HEK293 (cell line): ENCODE data around the gene ZNF354B.

Experiments
- CTCF ChIA-PET: fragments of 350-600 bp; formaldehyde crosslinking; extraction: SDS; loops from one replicate; lab custom pipeline; 2021; ENCODE audit warnings: antibody characterized with exemption; lab: Yijun Ruan, JAX
- POLR2A ChIA-PET: fragments of 300-600 bp; formaldehyde crosslinking; extraction: SDS; loops from one replicate; lab custom pipeline; 2020; ENCODE audit warnings: antibody characterized with exemption, inconsistent platforms; lab: Yijun Ruan, JAX
- H3K27ac ChIP-seq: fragments of 200-500 bp; sonication (Bioruptor generic); 2 replicates; pipeline ENCODE4 v1.5.1; 2014; ENCODE audit warnings: low read depth, low read length, control low read depth, inconsistent platforms; ENCODE audit errors: extremely low read depth
- H3K36me3 ChIP-seq, 2 experiments: fragments of 200-500 bp in 1 of 2; sonication (Bioruptor generic) in 1 of 2; 1 replicate in 1 of 2; 2 replicates in 1 of 2; pipeline ENCODE4 v1.5.1; 2014 to 2017; ENCODE audit warnings: inconsistent platforms in 2 of 2, low read length in 2 of 2; ENCODE audit not compliant: control insufficient read depth in 2 of 2, insufficient read depth in 1 of 2
- H3K4me1 ChIP-seq: fragments of 200-500 bp; sonication (Bioruptor generic); 2 replicates; pipeline ENCODE4 v1.5.1; 2014; ENCODE audit warnings: mild to moderate bottlenecking, low read length, inconsistent platforms; ENCODE audit not compliant: control insufficient read depth, insufficient read depth
- H3K4me3 ChIP-seq: 2 replicates; pipeline ENCODE4 v1.5.1; 2011; ENCODE audit warnings: low read depth, mild to moderate bottlenecking, control low read depth, low read length, moderate library complexity
- H3K9me3 ChIP-seq: fragments of 200-500 bp; sonication (Bioruptor generic); 2 replicates; pipeline ENCODE4 v1.5.1; 2014; ENCODE audit warnings: low read depth, low read length, inconsistent platforms; ENCODE audit not compliant: control insufficient read depth, insufficient read depth
- GLI2 ChIP-seq: fragments of 450-650 bp; formaldehyde crosslinking; IDR thresholded peaks from 2 replicates; pipeline ENCODE4; 2017; ENCODE audit warnings: missing biosample characterization, missing genetic modification characterization, low read depth, borderline replicate concordance
- GLIS1 ChIP-seq: fragments of 450-650 bp; formaldehyde crosslinking; IDR thresholded peaks from 2 replicates; pipeline ENCODE4 v1.5.1; 2016; ENCODE audit warnings: missing biosample characterization, missing genetic modification characterization
- IKZF3 ChIP-seq: fragments of 450-650 bp; IDR thresholded peaks from 2 replicates; pipeline ENCODE4 v1.5.0; 2018; ENCODE audit warnings: missing biosample characterization, mild to moderate bottlenecking, missing genetic modification characterization, moderate library complexity
- REPIN1 ChIP-seq: fragments of 450-650 bp; formaldehyde crosslinking; IDR thresholded peaks from 2 replicates; pipeline ENCODE4 v1.5.1; 2017; ENCODE audit warnings: missing biosample characterization, missing genetic modification characterization, low read depth
- SCRT1 ChIP-seq: fragments of 450-650 bp; formaldehyde crosslinking; IDR thresholded peaks from 2 replicates; pipeline ENCODE4 v1.5.1; 2016; ENCODE audit warnings: missing biosample characterization, missing genetic modification characterization, borderline replicate concordance
- SP2 ChIP-seq: fragments of 450-650 bp; formaldehyde crosslinking; IDR thresholded peaks from 2 replicates; pipeline ENCODE4 v1.5.1; 2016; ENCODE audit warnings: missing biosample characterization, missing genetic modification characterization
- ZBTB17 ChIP-seq: fragments of 450-650 bp; formaldehyde crosslinking; IDR thresholded peaks from 2 replicates; pipeline ENCODE4 v1.5.1; 2016; ENCODE audit warnings: missing biosample characterization, missing genetic modification characterization
- ZFP37 ChIP-seq: fragments of 450-650 bp; formaldehyde crosslinking; IDR thresholded peaks from 2 replicates; pipeline ENCODE4 v1.5.1; 2016; ENCODE audit warnings: missing biosample characterization, missing genetic modification characterization
- ZNF146 ChIP-seq: fragments of 450-650 bp; formaldehyde crosslinking; IDR thresholded peaks from 2 replicates; pipeline ENCODE4 v1.5.1; 2016; ENCODE audit warnings: missing biosample characterization, missing genetic modification characterization
- ZNF223 ChIP-seq: fragments of 450-650 bp; formaldehyde crosslinking; IDR thresholded peaks from 2 replicates; pipeline ENCODE4 v1.5.1; 2016; ENCODE audit warnings: missing biosample characterization, missing genetic modification characterization
- ZNF239 ChIP-seq: fragments of 450-650 bp; formaldehyde crosslinking; IDR thresholded peaks from 2 replicates; pipeline ENCODE4 v1.5.1; 2016; ENCODE audit warnings: missing biosample characterization, missing genetic modification characterization
- ZNF391 ChIP-seq: fragments of 450-650 bp; formaldehyde crosslinking; IDR thresholded peaks from 2 replicates; pipeline ENCODE4 v1.5.1; 2016; ENCODE audit warnings: low read depth, missing biosample characterization, missing genetic modification characterization, borderline replicate concordance
- ZNF433 ChIP-seq: fragments of 450-650 bp; formaldehyde crosslinking; IDR thresholded peaks from 2 replicates; pipeline ENCODE4 v1.5.1; 2016; ENCODE audit warnings: missing biosample characterization, missing genetic modification characterization, low read depth
- ZNF558 ChIP-seq: fragments of 450-650 bp; formaldehyde crosslinking; IDR thresholded peaks from 2 replicates; pipeline ENCODE4 v1.5.1; 2016; ENCODE audit warnings: missing biosample characterization, missing genetic modification characterization
- ZNF596 ChIP-seq: fragments of 450-650 bp; IDR thresholded peaks from 2 replicates; pipeline ENCODE4 v1.5.0; 2018; ENCODE audit warnings: missing biosample characterization, mild to moderate bottlenecking, missing genetic modification characterization, moderate library complexity
- ZNF600 ChIP-seq: fragments of 450-650 bp; formaldehyde crosslinking; IDR thresholded peaks from 2 replicates; pipeline ENCODE4 v1.5.1; 2016; ENCODE audit warnings: missing biosample characterization, missing genetic modification characterization
- ZNF624 ChIP-seq: fragments of 450-650 bp; formaldehyde crosslinking; IDR thresholded peaks from 2 replicates; pipeline ENCODE4 v1.5.1; 2017; ENCODE audit warnings: missing biosample characterization, missing genetic modification characterization
- ZNF658 ChIP-seq: fragments of 450-650 bp; formaldehyde crosslinking; IDR thresholded peaks from 2 replicates; pipeline ENCODE4; 2016; ENCODE audit warnings: missing biosample characterization, missing genetic modification characterization
- ZNF791 ChIP-seq: fragments of 450-650 bp; formaldehyde crosslinking; IDR thresholded peaks from 2 replicates; pipeline ENCODE4 v1.5.1; 2016; ENCODE audit warnings: missing biosample characterization, missing genetic modification characterization
- ZNF792 ChIP-seq: fragments of 450-650 bp; formaldehyde crosslinking; IDR thresholded peaks from 2 replicates; pipeline ENCODE4 v1.5.1; 2016; ENCODE audit warnings: missing biosample characterization, missing genetic modification characterization
- TF ChIP-seq, protein P1 (sequence below): fragments of 450-650 bp; formaldehyde crosslinking; IDR thresholded peaks from 2 replicates; pipeline ENCODE4 v1.5.1; 2017; ENCODE audit warnings: missing biosample characterization, missing genetic modification characterization
- TF ChIP-seq, protein P2 (sequence below): fragments of 450-650 bp; formaldehyde crosslinking; IDR thresholded peaks from 2 replicates; pipeline ENCODE4 v1.5.1; 2016; ENCODE audit warnings: missing biosample characterization, missing genetic modification characterization
- TF ChIP-seq, protein P3 (sequence below): fragments of 450-650 bp; formaldehyde crosslinking; optimal IDR thresholded peaks from 2 replicates; pipeline ENCODE3; 2016; ENCODE audit warnings: missing biosample characterization, mild to moderate bottlenecking, missing genetic modification characterization
- TF ChIP-seq, protein P4 (sequence below): fragments of 450-650 bp; formaldehyde crosslinking; IDR thresholded peaks from 2 replicates; pipeline ENCODE4 v1.5.1; 2016; ENCODE audit warnings: missing biosample characterization, missing genetic modification characterization
- TF ChIP-seq, protein P5 (sequence below): fragments of 450-650 bp; formaldehyde crosslinking; IDR thresholded peaks from 2 replicates; pipeline ENCODE4 v1.5.0; 2017; ENCODE audit warnings: missing biosample characterization, missing genetic modification characterization, borderline replicate concordance

ZNF354B gene

DNA sequence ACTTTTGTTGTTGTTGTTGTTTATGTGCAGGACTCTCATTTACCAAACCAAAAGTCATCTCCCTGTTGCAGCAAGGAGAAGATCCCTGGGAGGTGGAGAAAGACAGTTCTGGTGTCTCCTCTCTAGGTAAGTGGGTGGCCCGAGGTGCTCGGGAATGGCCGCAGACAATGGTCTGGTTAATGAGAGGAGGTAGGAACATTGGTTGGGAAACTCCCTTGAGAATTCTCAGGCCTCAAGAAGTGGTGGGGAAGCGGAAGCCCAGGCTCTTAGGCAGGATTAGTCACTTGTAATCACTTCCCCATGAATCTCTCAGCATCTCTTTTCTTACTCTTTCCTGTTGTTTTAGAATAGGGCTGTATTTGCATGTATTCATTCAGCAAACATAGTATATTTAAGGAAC is 7.2 kb downstream of the ZNF354B start (continued):
- TF ChIP-seq ZBTB17 (tag by site-specific recombination): no peak
- TF ChIP-seq ZNF596 (tag by site-specific recombination): no peak

DNA sequence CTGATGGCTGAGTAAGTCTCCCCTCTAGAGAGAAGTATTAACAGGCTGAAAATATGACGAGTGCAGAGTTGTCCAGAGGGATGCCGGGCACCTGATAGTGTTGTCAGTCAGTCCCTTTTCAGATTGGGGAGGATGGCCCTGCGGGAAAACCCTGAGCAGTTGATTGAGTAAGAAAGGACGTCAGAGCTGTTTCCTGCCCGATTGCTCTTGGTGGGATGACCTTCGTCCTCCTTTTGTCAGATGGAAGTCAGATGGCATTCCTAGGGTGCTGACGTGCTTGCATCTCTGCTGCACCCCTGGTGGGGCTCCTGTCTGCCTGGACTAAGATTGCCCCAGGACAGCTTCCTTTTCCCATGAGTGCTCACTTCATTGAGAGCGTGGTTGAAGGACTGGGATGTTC is 9.8 kb downstream of the ZNF354B start:
- no peaks in the 10 kb centered on the region for H3K9me3 ChIP-seq
- peaks cover 37 to 96% of the 10 kb centered on the region in 2 experiments for H3K36me3 ChIP-seq
- no peak for TF ChIP-seq ZNF391 (tag by site-specific recombination)
- TF ChIP-seq REPIN1 (tag by site-specific recombination): no peak
- no peak for TF ChIP-seq ZNF239 (tag by site-specific recombination)
- TF ChIP-seq, protein P1, sequence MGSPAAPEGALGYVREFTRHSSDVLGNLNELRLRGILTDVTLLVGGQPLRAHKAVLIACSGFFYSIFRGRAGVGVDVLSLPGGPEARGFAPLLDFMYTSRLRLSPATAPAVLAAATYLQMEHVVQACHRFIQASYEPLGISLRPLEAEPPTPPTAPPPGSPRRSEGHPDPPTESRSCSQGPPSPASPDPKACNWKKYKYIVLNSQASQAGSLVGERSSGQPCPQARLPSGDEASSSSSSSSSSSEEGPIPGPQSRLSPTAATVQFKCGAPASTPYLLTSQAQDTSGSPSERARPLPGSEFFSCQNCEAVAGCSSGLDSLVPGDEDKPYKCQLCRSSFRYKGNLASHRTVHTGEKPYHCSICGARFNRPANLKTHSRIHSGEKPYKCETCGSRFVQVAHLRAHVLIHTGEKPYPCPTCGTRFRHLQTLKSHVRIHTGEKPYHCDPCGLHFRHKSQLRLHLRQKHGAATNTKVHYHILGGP: no peak
- TF ChIP-seq, protein P2, sequence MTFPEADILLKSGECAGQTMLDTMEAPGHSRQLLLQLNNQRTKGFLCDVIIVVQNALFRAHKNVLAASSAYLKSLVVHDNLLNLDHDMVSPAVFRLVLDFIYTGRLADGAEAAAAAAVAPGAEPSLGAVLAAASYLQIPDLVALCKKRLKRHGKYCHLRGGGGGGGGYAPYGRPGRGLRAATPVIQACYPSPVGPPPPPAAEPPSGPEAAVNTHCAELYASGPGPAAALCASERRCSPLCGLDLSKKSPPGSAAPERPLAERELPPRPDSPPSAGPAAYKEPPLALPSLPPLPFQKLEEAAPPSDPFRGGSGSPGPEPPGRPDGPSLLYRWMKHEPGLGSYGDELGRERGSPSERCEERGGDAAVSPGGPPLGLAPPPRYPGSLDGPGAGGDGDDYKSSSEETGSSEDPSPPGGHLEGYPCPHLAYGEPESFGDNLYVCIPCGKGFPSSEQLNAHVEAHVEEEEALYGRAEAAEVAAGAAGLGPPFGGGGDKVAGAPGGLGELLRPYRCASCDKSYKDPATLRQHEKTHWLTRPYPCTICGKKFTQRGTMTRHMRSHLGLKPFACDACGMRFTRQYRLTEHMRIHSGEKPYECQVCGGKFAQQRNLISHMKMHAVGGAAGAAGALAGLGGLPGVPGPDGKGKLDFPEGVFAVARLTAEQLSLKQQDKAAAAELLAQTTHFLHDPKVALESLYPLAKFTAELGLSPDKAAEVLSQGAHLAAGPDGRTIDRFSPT (tag by site-specific recombination): no peak
- no peak for TF ChIP-seq ZNF433
- TF ChIP-seq ZNF792 (tag by site-specific recombination): no peak
- TF ChIP-seq ZNF223 (tag by site-specific recombination): no peak
- TF ChIP-seq, protein P3, sequence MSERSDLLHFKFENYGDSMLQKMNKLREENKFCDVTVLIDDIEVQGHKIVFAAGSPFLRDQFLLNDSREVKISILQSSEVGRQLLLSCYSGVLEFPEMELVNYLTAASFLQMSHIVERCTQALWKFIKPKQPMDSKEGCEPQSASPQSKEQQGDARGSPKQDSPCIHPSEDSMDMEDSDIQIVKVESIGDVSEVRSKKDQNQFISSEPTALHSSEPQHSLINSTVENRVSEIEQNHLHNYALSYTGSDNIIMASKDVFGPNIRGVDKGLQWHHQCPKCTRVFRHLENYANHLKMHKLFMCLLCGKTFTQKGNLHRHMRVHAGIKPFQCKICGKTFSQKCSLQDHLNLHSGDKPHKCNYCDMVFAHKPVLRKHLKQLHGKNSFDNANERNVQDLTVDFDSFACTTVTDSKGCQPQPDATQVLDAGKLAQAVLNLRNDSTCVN: no peak
- TF ChIP-seq ZNF558 (tag by site-specific recombination): no peak
- TF ChIP-seq GLIS1: no peak
- ChIA-PET CTCF (no interaction called here), POLR2A (no interaction called here)
- no peak overlapping the region for H3K27ac ChIP-seq
- no peak overlapping the region for H3K4me3 ChIP-seq
- H3K4me1 ChIP-seq: no peaks in the 10 kb centered on the region

DNA sequence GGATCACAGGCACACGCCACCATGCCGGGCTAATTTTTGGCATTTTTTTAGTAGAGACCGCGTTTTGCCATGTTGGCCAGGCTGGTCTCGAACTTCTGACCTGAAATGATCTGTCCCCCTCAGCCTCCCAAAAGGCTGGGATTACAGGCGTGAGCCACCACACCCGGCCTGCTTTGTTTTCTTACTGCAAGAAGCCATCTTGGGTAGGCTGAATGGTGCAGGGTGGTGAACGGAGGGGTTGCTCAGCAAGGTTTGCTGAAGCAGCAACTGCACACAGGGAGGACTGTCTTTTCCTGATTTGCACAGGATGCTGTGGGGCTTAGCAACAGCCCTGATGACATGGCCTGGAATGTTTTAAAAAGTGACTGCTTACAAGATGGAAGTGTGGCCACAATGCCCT is 10.7 kb downstream of the ZNF354B start:
- Histone ChIP-seq H3K27ac (no peak overlapping the region), H3K36me3 (peaks cover 45 to 96% of the 10 kb centered on the region in 2 experiments), H3K4me1 (no peaks in the 10 kb centered on the region), H3K4me3 (no peak overlapping the region), H3K9me3 (no peaks in the 10 kb centered on the region)
- ChIA-PET POLR2A (no interaction called here), CTCF (no interaction called here)
- TF ChIP-seq ZNF600 (tag by site-specific recombination) (no peak), GLI2 (tag by site-specific recombination) (no peak), ZNF223 (tag by site-specific recombination) (no peak), ZNF558 (tag by site-specific recombination) (no peak), SCRT1 (tag by site-specific recombination) (no peak), ZFP37 (tag by site-specific recombination) (no peak), REPIN1 (tag by site-specific recombination) (no peak), IKZF3 (no peak), ZNF791 (tag by site-specific recombination) (no peak), SP2 (no peak), ZNF146 (no peak), ZNF658 (tag by site-specific recombination) (no peak), ZNF624 (no peak)
- TF ChIP-seq, protein P4, sequence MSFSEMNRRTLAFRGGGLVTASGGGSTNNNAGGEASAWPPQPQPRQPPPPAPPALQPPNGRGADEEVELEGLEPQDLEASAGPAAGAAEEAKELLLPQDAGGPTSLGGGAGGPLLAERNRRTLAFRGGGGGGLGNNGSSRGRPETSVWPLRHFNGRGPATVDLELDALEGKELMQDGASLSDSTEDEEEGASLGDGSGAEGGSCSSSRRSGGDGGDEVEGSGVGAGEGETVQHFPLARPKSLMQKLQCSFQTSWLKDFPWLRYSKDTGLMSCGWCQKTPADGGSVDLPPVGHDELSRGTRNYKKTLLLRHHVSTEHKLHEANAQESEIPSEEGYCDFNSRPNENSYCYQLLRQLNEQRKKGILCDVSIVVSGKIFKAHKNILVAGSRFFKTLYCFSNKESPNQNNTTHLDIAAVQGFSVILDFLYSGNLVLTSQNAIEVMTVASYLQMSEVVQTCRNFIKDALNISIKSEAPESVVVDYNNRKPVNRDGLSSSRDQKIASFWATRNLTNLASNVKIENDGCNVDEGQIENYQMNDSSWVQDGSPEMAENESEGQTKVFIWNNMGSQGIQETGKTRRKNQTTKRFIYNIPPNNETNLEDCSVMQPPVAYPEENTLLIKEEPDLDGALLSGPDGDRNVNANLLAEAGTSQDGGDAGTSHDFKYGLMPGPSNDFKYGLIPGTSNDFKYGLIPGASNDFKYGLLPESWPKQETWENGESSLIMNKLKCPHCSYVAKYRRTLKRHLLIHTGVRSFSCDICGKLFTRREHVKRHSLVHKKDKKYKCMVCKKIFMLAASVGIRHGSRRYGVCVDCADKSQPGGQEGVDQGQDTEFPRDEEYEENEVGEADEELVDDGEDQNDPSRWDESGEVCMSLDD (tag by site-specific recombination): no peak
- TF ChIP-seq, protein P5, sequence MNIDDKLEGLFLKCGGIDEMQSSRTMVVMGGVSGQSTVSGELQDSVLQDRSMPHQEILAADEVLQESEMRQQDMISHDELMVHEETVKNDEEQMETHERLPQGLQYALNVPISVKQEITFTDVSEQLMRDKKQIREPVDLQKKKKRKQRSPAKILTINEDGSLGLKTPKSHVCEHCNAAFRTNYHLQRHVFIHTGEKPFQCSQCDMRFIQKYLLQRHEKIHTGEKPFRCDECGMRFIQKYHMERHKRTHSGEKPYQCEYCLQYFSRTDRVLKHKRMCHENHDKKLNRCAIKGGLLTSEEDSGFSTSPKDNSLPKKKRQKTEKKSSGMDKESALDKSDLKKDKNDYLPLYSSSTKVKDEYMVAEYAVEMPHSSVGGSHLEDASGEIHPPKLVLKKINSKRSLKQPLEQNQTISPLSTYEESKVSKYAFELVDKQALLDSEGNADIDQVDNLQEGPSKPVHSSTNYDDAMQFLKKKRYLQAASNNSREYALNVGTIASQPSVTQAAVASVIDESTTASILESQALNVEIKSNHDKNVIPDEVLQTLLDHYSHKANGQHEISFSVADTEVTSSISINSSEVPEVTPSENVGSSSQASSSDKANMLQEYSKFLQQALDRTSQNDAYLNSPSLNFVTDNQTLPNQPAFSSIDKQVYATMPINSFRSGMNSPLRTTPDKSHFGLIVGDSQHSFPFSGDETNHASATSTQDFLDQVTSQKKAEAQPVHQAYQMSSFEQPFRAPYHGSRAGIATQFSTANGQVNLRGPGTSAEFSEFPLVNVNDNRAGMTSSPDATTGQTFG (tag by site-specific recombination): no peak
